CD14-positive monocyte (primary cell): Measurements from ENCODE around the gene FGD4. TPM values are rescaled to one million over a fixed set of nuclear protein-coding genes. Genes with fewer than 3 reads are reported as not detected.

Experiments used
- DNase-seq, 3 donors: peaks; one replicate each; pipeline ENCODE4 v3.0.0-alpha.2; 2011 to 2022
- H2AFZ ChIP-seq: 2 replicates; pipeline ENCODE4 v1.6.0; 2012; ENCODE audit warnings: mild to moderate bottlenecking, low read depth, low read length, inconsistent platforms; ENCODE audit not compliant: insufficient read depth, poor library complexity, severe bottlenecking
- H3K27ac ChIP-seq, 2 donors: 1 replicate in 1 of 2; 2 replicates in 1 of 2; pipeline ENCODE4 v1.5.1; 2012 to 2013; ENCODE audit warnings: low read length in 2 of 2, control low read depth in 1 of 2, inconsistent platforms in 1 of 2, low read depth in 1 of 2, mild to moderate bottlenecking in 1 of 2
- H3K27me3 ChIP-seq, 2 donors: one replicate each; pipeline versions ENCODE4 v1.6.0 to v1.6.1; 2011 to 2013; ENCODE audit warnings: low read length in 2 of 2; ENCODE audit not compliant: control insufficient read depth in 2 of 2, insufficient read depth in 2 of 2
- H3K36me3 ChIP-seq, 2 donors: replicated peaks in 1 of 2; 1 replicate in 1 of 2; 2 replicates in 1 of 2; pipeline versions ENCODE4 v1.5.1 to v1.6.1; 2012 to 2013; ENCODE audit warnings: low read length in 2 of 2, control low read depth in 1 of 2, inconsistent platforms in 1 of 2, mild to moderate bottlenecking in 1 of 2; ENCODE audit not compliant: insufficient read depth in 2 of 2, control insufficient read depth in 1 of 2
- H3K4me1 ChIP-seq, 2 donors: 1 replicate in 1 of 2; 2 replicates in 1 of 2; pipeline versions ENCODE4 v1.5.1 to v1.6.1; 2012 to 2013; ENCODE audit warnings: low read length in 2 of 2, control low read depth in 1 of 2, inconsistent platforms in 1 of 2, mild to moderate bottlenecking in 1 of 2, moderate library complexity in 1 of 2; ENCODE audit not compliant: insufficient read depth in 2 of 2, control insufficient read depth in 1 of 2
- H3K4me2 ChIP-seq: replicated peaks from 2 replicates; pipeline ENCODE3; 2012; ENCODE audit warnings: low read length, moderate library complexity, mild to moderate bottlenecking; ENCODE audit not compliant: poor library complexity, severe bottlenecking; ENCODE audit errors: extremely low read depth
- H3K4me3 ChIP-seq, 3 experiments: fragments of 200-600 bp in 1 of 3; sonication (generic) in 1 of 3; replicated peaks in 1 of 3; 1 replicate in 2 of 3; 2 replicates in 1 of 3; pipeline ENCODE4 v1.5.1; 2011 to 2013; ENCODE audit warnings: low read length in 3 of 3, mild to moderate bottlenecking in 3 of 3, control low read depth in 2 of 3, low read depth in 2 of 3, inconsistent platforms in 1 of 3, moderate library complexity in 1 of 3
- H3K79me2 ChIP-seq: 2 replicates; pipeline ENCODE4 v1.6.0; 2012; ENCODE audit warnings: mild to moderate bottlenecking, control low read depth, inconsistent platforms, low read length, moderate library complexity; ENCODE audit not compliant: insufficient read depth
- H3K9ac ChIP-seq: 2 replicates; pipeline ENCODE4 v1.6.0; 2017; ENCODE audit warnings: low read length, mild to moderate bottlenecking; ENCODE audit not compliant: insufficient read depth, poor library complexity, severe bottlenecking
- H3K9me3 ChIP-seq, 2 donors: replicated peaks in 1 of 2; 1 replicate in 1 of 2; 2 replicates in 1 of 2; pipeline versions ENCODE4 v1.5.1 to v1.6.1; 2012 to 2013; ENCODE audit warnings: low read length in 2 of 2, control low read depth in 1 of 2; ENCODE audit not compliant: control insufficient read depth in 1 of 2, insufficient read depth in 1 of 2
- H4K20me1 ChIP-seq: 2 replicates; pipeline ENCODE4 v1.6.0; 2012; ENCODE audit warnings: mild to moderate bottlenecking, low read length, control low read depth, moderate library complexity; ENCODE audit not compliant: insufficient read depth
- H3K27ac Mint-ChIP-seq, 7 donors: one replicate each; pipeline ENCODE4 v1.8.0; 2020; ENCODE audit warnings: mild to moderate bottlenecking in 7 of 7, mixed read lengths in 7 of 7, moderate library complexity in 6 of 7, inconsistent platforms in 2 of 7
- H3K27me3 Mint-ChIP-seq, 3 donors: one replicate each; pipeline ENCODE4 v1.8.0; 2021 to 2022; ENCODE audit warnings: low read depth in 3 of 3, mild to moderate bottlenecking in 3 of 3, mixed read lengths in 3 of 3, moderate library complexity in 3 of 3, inconsistent platforms in 1 of 3
- H3K36me3 Mint-ChIP-seq, 2 donors: one replicate each; pipeline ENCODE4 v1.8.0; 2020; ENCODE audit warnings: mixed read lengths in 2 of 2, inconsistent platforms in 1 of 2, mild to moderate bottlenecking in 1 of 2
- H3K4me1 Mint-ChIP-seq: one replicate; pipeline ENCODE4 v1.8.0; 2020; ENCODE audit warnings: mild to moderate bottlenecking, mixed read lengths
- H3K4me3 Mint-ChIP-seq, 2 donors: one replicate each; pipeline ENCODE4 v1.8.0; 2020; ENCODE audit warnings: mild to moderate bottlenecking in 2 of 2, mixed read lengths in 2 of 2, moderate library complexity in 1 of 2
- H3K9me3 Mint-ChIP-seq, 7 donors: one replicate each; pipeline ENCODE4 v1.8.0; 2020 to 2022; ENCODE audit warnings: mixed read lengths in 7 of 7, mild to moderate bottlenecking in 6 of 7, moderate library complexity in 6 of 7, inconsistent platforms in 2 of 7
- CTCF ChIP-seq: fragments of 200-600 bp; IDR thresholded peaks from one replicate; pipeline ENCODE4 v1.8.0; 2022; ENCODE audit warnings: antibody characterized with exemption, mild to moderate bottlenecking
- WGBS: methylation state at CpG from one replicate; pipeline ENCODE4 v1.1.5; 2013; ENCODE audit warnings: missing lambda C conversion rate; ENCODE audit not compliant: insufficient coverage; 5-methylcytosine and 5-hydroxymethylcytosine counted together
- intact Hi-C, 2 donors: fragments of 100-400 bp; cut with micrococcal nuclease; formaldehyde crosslinking; loops; one replicate each; pipeline versions ENCODE4 v1.15.0 to v1.15.1; 2023
- polyA plus RNA-seq, 3 donors: library from polyadenylated mRNA; depleted of rRNA in 1 of 3; unstranded in 2 of 3; stranded (reverse) in 1 of 3; fragments of 300-500 nt in 2 of 3; fragments of >200 nt in 1 of 3; fragmentation: Illumina TruSeq in 2 of 3; gene quantifications; 1 replicate in 2 of 3; 2 replicates in 1 of 3; pipeline ENCODE4 v1.2.3, GENCODE V29; 2012 to 2021

Gene FGD4
- polyA plus RNA-seq, 3 donors: 5.3 to 34.4 (median 6.0) TPM

- Histone ChIP-seq H3K27ac (peak overlapping the region in 1 of 2 donors; percentile 23), H4K20me1 (no peaks in the 10 kb centered on the region), H3K9ac (no peak overlapping the region), H2AFZ (no peak overlapping the region), H3K79me2 (no peaks in the 10 kb centered on the region), H3K9me3 (no peaks in the 10 kb centered on the region), H3K4me3 (no peak overlapping the region), H3K27me3 (no peaks in the 10 kb centered on the region), H3K4me2 (no peak overlapping the region), H3K36me3 (no peaks in the 10 kb centered on the region), H3K4me1 (peaks cover 0 to 9% of the 10 kb centered on the region in 2 donors)
- no peaks in the 10 kb centered on the region for H3K36me3 Mint-ChIP-seq
- no peak for TF ChIP-seq CTCF
- no CpG with 5 or more reads among the region's 2 CpGs for WGBS
- intact Hi-C loops: loop anchor here (10.0 kb wide), 1 partner anchor 224 kb away; the partner anchor contains the start of gene DNM1L (in 2 of the 2)
- H3K4me3 Mint-ChIP-seq: no peak overlapping the region
- H3K9me3 Mint-ChIP-seq: no peaks in the 10 kb centered on the region
- H3K4me1 Mint-ChIP-seq: peaks cover 13% of the 10 kb centered on the region
- H3K27ac Mint-ChIP-seq: peak overlapping the region in 2 of 7 donors; percentile 41 to 64
- no peak for DNase-seq
- H3K27me3 Mint-ChIP-seq: peaks cover 0 to 5% (median 0%) of the 10 kb centered on the region in 3 donors
Observed at GRCh38 chr12:32450363-32450762, 51.0 kb downstream of the FGD4 start.

GRCh38 chr12:32450768-32451167 lies 51.4 kb downstream of the FGD4 start:
- Histone ChIP-seq H3K4me1 (peaks cover under 1 to 10% of the 10 kb centered on the region in 2 donors), H3K27me3 (no peaks in the 10 kb centered on the region), H3K79me2 (no peaks in the 10 kb centered on the region), H3K27ac (peak overlapping the region in 1 of 2 donors; percentile 23), H4K20me1 (no peaks in the 10 kb centered on the region), H3K4me3 (no peak overlapping the region), H3K9me3 (no peaks in the 10 kb centered on the region), H3K36me3 (no peaks in the 10 kb centered on the region), H2AFZ (no peak overlapping the region), H3K4me2 (no peak overlapping the region), H3K9ac (no peak overlapping the region)
- no peak for TF ChIP-seq CTCF
- intact Hi-C loops: loop anchor here (10.0 kb wide), 1 partner anchor 224 kb away; the partner anchor contains the start of gene DNM1L (in 2 of the 2)
- H3K9me3 Mint-ChIP-seq: no peaks in the 10 kb centered on the region
- peak in 2 of 3 donors; percentile 17 to 25 for DNase-seq
- H3K36me3 Mint-ChIP-seq: no peaks in the 10 kb centered on the region
- peaks cover 14% of the 10 kb centered on the region for H3K4me1 Mint-ChIP-seq
- H3K27me3 Mint-ChIP-seq: peaks cover 0 to 5% (median 0%) of the 10 kb centered on the region in 3 donors
- WGBS: no CpG with 5 or more reads among the region's 1 CpG
- H3K27ac Mint-ChIP-seq: peak overlapping the region in 4 of 7 donors; percentile 2 to 64 (median 29)
- no peak overlapping the region for H3K4me3 Mint-ChIP-seq
